Measurements from ENCODE around the gene LANCL3. TPM values are rescaled to one million over a fixed set of nuclear protein-coding genes. Genes with fewer than 3 reads are reported as not detected.

Gene LANCL3
- total RNA-seq, 4 donors from 2014 or later, result 1.9 to 6.6 (median 3.3) TPM

GRCh38 chrX:37686996-37687395, 115.5 kb downstream of the LANCL3 start:
- H3K27me3 ChIP-seq, result no peaks in the 10 kb centered on the region
- no peak overlapping the region for H3K27ac ChIP-seq
- H3K36me3 ChIP-seq, result no peaks in the 10 kb centered on the region
- no peak for TF ChIP-seq POLR2A (IDR thresholded peaks at IDR 0.05)
- no peak for TF ChIP-seq CTCF (IDR thresholded peaks at IDR 0.05)
- peaks cover 0 to 10% (median 0%) of the 10 kb centered on the region in 3 donors for H3K4me1 ChIP-seq
- no peaks in the 10 kb centered on the region for H3K9me3 ChIP-seq
- 76 to 90% methylated on average over 3 of the region's 3 CpGs for whole genome bisulfite sequencing, 2 donors
- H3K4me3 ChIP-seq, result no peak overlapping the region
- no peak for DNase-seq
- intact Hi-C loops (cut with DNase I), result no loop called here

- intact Hi-C loops (cut with DNase I), result no loop called here
- no peak overlapping the region for H3K27ac ChIP-seq
- no peak for TF ChIP-seq POLR2A (IDR thresholded peaks at IDR 0.05)
- no peak for TF ChIP-seq CTCF (IDR thresholded peaks at IDR 0.05)
- no peak overlapping the region for H3K4me3 ChIP-seq
- H3K27me3 ChIP-seq, result no peaks in the 10 kb centered on the region
- DNase-seq, result no peak
- H3K36me3 ChIP-seq, result no peaks in the 10 kb centered on the region
- H3K9me3 ChIP-seq, result no peaks in the 10 kb centered on the region
- H3K4me1 ChIP-seq, result peaks cover 0 to 10% (median 0%) of the 10 kb centered on the region in 3 donors
Observed at GRCh38 chrX:37690119-37690518, 118.7 kb downstream of the LANCL3 start.

GRCh38 chrX:37692918-37693317, 121.5 kb downstream of the LANCL3 start:
- TF ChIP-seq CTCF (IDR thresholded peaks at IDR 0.05) (no peak), POLR2A (IDR thresholded peaks at IDR 0.05) (no peak)
- Histone ChIP-seq H3K27me3 (no peaks in the 10 kb centered on the region), H3K27ac (no peak overlapping the region), H3K4me3 (no peak overlapping the region), H3K4me1 (no peaks in the 10 kb centered on the region), H3K9me3 (no peaks in the 10 kb centered on the region), H3K36me3 (no peaks in the 10 kb centered on the region)
- 82 to 90% methylated on average over 3 of the region's 3 CpGs for WGBS, 2 donors
- DNase-seq, result no peak
- intact Hi-C loops (cut with DNase I), result no loop called here

GRCh38 chrX:37697169-37697760, 125.8 kb downstream of the LANCL3 start:
- no peak overlapping the region for H3K27ac ChIP-seq
- no peaks in the 10 kb centered on the region for H3K36me3 ChIP-seq
- H3K4me1 ChIP-seq, result no peaks in the 10 kb centered on the region
- H3K9me3 ChIP-seq, result no peaks in the 10 kb centered on the region
- no peaks in the 10 kb centered on the region for H3K27me3 ChIP-seq
- no peak for DNase-seq
- TF ChIP-seq CTCF (IDR thresholded peaks at IDR 0.05), result no peak
- 38 to 47% methylated on average over 1 of the region's 1 CpG for WGBS, 2 donors
- H3K4me3 ChIP-seq, result no peak overlapping the region
- intact Hi-C loops (cut with DNase I), result no loop called here

- no peak for DNase-seq
- H3K4me1 ChIP-seq, result no peaks in the 10 kb centered on the region
- 83% methylated on average over 3 of the region's 4 CpGs; no CpG with 5 or more reads in 1 of the 2 donors for WGBS, 2 donors
- TF ChIP-seq POLR2A (IDR thresholded peaks at IDR 0.05) (no peak), CTCF (IDR thresholded peaks at IDR 0.05) (no peak)
- H3K4me3 ChIP-seq, result no peak overlapping the region
- no peaks in the 10 kb centered on the region for H3K36me3 ChIP-seq
- intact Hi-C loops (cut with DNase I), result no loop called here
- no peaks in the 10 kb centered on the region for H3K27me3 ChIP-seq
- H3K27ac ChIP-seq, result no peak overlapping the region
- no peaks in the 10 kb centered on the region for H3K9me3 ChIP-seq
Observed at GRCh38 chrX:37701588-37701987, 130.1 kb downstream of the LANCL3 start.
